Measurements from ENCODE around the gene ROBO2. TPM values are rescaled to one million over a fixed set of nuclear protein-coding genes. Genes with fewer than 3 reads are reported as not detected.

The ROBO2 gene
- total RNA-seq, 1 experiment from 2014 or later: not detected

DNA sequence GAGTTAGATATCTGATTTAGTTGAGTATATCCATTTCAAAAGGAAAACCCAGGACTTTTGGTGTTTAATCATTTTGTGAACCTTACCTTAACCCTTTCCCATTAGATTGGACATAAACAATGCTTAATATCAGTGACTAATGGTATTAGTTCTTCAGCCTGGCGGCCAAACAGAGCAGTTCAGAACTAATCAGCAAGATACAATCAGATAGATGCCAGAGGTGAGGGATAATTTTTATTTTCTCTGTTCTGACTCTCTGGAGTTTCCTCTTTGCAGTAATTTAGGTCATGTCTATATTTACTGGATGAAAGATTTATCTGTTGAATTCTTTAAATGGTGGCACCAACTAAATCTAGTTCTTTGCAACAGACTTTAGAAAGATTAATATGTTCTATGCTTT lies 337.8 kb downstream of the ROBO2 start:
- DNase-seq (ENCODE audit: low read depth, low spot score): no peak
- H3K27ac ChIP-seq (ENCODE audit: low read depth, low read length): no peak overlapping the region
- no TSS peak for BruUV-seq (replicated peaks)
- intact Hi-C loops (cut with micrococcal nuclease): no loop called here
- TF ChIP-seq ELF1 (IDR thresholded peaks at IDR 0.05; ENCODE audit: borderline replicate concordance, low read depth): no peak
- no peak for TF ChIP-seq EZH2 (IDR thresholded peaks at IDR 0.05)
- TF ChIP-seq FOSL1 (IDR thresholded peaks at IDR 0.05; ENCODE audit: low read depth): no peak
- TF ChIP-seq, protein P1, sequence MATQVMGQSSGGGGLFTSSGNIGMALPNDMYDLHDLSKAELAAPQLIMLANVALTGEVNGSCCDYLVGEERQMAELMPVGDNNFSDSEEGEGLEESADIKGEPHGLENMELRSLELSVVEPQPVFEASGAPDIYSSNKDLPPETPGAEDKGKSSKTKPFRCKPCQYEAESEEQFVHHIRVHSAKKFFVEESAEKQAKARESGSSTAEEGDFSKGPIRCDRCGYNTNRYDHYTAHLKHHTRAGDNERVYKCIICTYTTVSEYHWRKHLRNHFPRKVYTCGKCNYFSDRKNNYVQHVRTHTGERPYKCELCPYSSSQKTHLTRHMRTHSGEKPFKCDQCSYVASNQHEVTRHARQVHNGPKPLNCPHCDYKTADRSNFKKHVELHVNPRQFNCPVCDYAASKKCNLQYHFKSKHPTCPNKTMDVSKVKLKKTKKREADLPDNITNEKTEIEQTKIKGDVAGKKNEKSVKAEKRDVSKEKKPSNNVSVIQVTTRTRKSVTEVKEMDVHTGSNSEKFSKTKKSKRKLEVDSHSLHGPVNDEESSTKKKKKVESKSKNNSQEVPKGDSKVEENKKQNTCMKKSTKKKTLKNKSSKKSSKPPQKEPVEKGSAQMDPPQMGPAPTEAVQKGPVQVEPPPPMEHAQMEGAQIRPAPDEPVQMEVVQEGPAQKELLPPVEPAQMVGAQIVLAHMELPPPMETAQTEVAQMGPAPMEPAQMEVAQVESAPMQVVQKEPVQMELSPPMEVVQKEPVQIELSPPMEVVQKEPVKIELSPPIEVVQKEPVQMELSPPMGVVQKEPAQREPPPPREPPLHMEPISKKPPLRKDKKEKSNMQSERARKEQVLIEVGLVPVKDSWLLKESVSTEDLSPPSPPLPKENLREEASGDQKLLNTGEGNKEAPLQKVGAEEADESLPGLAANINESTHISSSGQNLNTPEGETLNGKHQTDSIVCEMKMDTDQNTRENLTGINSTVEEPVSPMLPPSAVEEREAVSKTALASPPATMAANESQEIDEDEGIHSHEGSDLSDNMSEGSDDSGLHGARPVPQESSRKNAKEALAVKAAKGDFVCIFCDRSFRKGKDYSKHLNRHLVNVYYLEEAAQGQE (IDR thresholded peaks at IDR 0.05; ENCODE audit: low read depth): no peak
- no peak for TF ChIP-seq RAD21 (IDR thresholded peaks at IDR 0.05; ENCODE audit: low read depth)
- TF ChIP-seq ZNF274 (IDR thresholded peaks at IDR 0.05; ENCODE audit: low read depth, low read length): no peak
- TF ChIP-seq, protein P2, sequence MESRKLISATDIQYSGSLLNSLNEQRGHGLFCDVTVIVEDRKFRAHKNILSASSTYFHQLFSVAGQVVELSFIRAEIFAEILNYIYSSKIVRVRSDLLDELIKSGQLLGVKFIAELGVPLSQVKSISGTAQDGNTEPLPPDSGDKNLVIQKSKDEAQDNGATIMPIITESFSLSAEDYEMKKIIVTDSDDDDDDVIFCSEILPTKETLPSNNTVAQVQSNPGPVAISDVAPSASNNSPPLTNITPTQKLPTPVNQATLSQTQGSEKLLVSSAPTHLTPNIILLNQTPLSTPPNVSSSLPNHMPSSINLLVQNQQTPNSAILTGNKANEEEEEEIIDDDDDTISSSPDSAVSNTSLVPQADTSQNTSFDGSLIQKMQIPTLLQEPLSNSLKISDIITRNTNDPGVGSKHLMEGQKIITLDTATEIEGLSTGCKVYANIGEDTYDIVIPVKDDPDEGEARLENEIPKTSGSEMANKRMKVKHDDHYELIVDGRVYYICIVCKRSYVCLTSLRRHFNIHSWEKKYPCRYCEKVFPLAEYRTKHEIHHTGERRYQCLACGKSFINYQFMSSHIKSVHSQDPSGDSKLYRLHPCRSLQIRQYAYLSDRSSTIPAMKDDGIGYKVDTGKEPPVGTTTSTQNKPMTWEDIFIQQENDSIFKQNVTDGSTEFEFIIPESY (IDR thresholded peaks at IDR 0.05; ENCODE audit: extremely low read depth, insufficient replicate concordance, low read length): no peak
- TF ChIP-seq EZH2phosphoT487 (IDR thresholded peaks at IDR 0.05; ENCODE audit: borderline replicate concordance): no peak
- no peak for TF ChIP-seq POLR2A (IDR thresholded peaks at IDR 0.05; ENCODE audit: borderline replicate concordance, extremely low read depth, insufficient read depth, insufficient read length)
- no peak overlapping the region for H3K9ac ChIP-seq (ENCODE audit: low read length)
- peaks cover 12 to 14% of the 10 kb centered on the region in 2 experiments; a peak in 2 of 4 replicates for H3K9me3 ChIP-seq (ENCODE audit: control insufficient read depth in 1 of 2, insufficient read depth in 1 of 2, low read depth in 1 of 2, low read length in 2 of 2)
- H3K4me3 ChIP-seq (replicated peaks in 1 of 2; ENCODE audit: low read depth in 1 of 2, low read length in 2 of 2): no peak overlapping the region
- CTCF ChIA-PET: no interaction called here
- H4K20me1 ChIP-seq (ENCODE audit: insufficient read depth): no peaks in the 10 kb centered on the region
- no peaks in the 10 kb centered on the region for H3K79me2 ChIP-seq (ENCODE audit: insufficient read depth, low read length)
- no peak overlapping the region for H2AFZ ChIP-seq (ENCODE audit: low read depth, low read length, poor library complexity, severe bottlenecking)
- H3K9me2 ChIP-seq (ENCODE audit: insufficient read depth): no peaks in the 10 kb centered on the region
- ATAC-seq: no peak
- H3K36me3 ChIP-seq (ENCODE audit: control insufficient read depth in 1 of 2, insufficient read depth in 2 of 2, low read length in 2 of 2): no peaks in the 10 kb centered on the region
- H3K27me3 ChIP-seq (ENCODE audit: insufficient read depth, low read length): no peaks in the 10 kb centered on the region
- no peaks in the 10 kb centered on the region for H3K4me1 ChIP-seq (ENCODE audit: control insufficient read depth in 1 of 2, insufficient read depth in 2 of 2, low read length in 2 of 2)
- POLR2A ChIA-PET: no interaction called here
- no peak overlapping the region for H3K4me2 ChIP-seq (ENCODE audit: low read length)
- RAD21 ChIA-PET (ENCODE audit: low non-redundant PET in 1 of 2, low total read pairs in 2 of 2, uncharacterized antibody in 2 of 2, unreplicated experiment in 2 of 2): no interaction called here

Data from HCT116 (cell line).